Mesendoderm (in vitro differentiated cells): ENCODE results near the gene NR2C2AP. TPM values are rescaled to one million over a fixed set of nuclear protein-coding genes. Genes with fewer than 3 reads are reported as not detected.

Experiments used
- DNase-seq: peaks from one replicate; pipeline ENCODE4 v3.0.0; 2013
- H2AK5ac ChIP-seq: 2 replicates; pipeline ENCODE4 v1.6.1; 2013; ENCODE audit warnings: low read length, inconsistent platforms
- H2BK120ac ChIP-seq: 2 replicates; pipeline ENCODE4 v1.6.1; 2013; ENCODE audit warnings: low read depth, mild to moderate bottlenecking, low read length, moderate library complexity, mixed read lengths
- H2BK15ac ChIP-seq: replicated peaks from 2 replicates; pipeline ENCODE4 v1.6.1; 2013; ENCODE audit warnings: low read depth, mild to moderate bottlenecking, moderate library complexity
- H2BK5ac ChIP-seq: 2 replicates; pipeline ENCODE4 v1.6.1; 2013; ENCODE audit warnings: low read length, inconsistent platforms
- H3K18ac ChIP-seq: 2 replicates; pipeline ENCODE4 v1.6.1; 2013; ENCODE audit warnings: mild to moderate bottlenecking, low read length, mixed read lengths
- H3K23ac ChIP-seq: one replicate; pipeline ENCODE4 v1.6.1; 2013; ENCODE audit warnings: low read length
- H3K27ac ChIP-seq: 2 replicates; pipeline ENCODE4 v1.5.1; 2013; ENCODE audit warnings: low read depth, mild to moderate bottlenecking, inconsistent platforms, low read length, moderate library complexity
- H3K27me3 ChIP-seq: 2 replicates; pipeline ENCODE4 v1.6.1; 2013; ENCODE audit warnings: low read length, control low read depth, mild to moderate bottlenecking, inconsistent platforms; ENCODE audit not compliant: insufficient read depth, poor library complexity
- H3K36me3 ChIP-seq: 2 replicates; pipeline ENCODE4 v1.6.1; 2013; ENCODE audit warnings: low read length, inconsistent platforms; ENCODE audit not compliant: control insufficient read depth, insufficient read depth
- H3K4ac ChIP-seq: one replicate; pipeline ENCODE4 v1.6.1; 2013; ENCODE audit warnings: low read depth, mild to moderate bottlenecking, low read length, moderate library complexity
- H3K4me1 ChIP-seq: 2 replicates; pipeline ENCODE4 v1.6.1; 2013; ENCODE audit warnings: low read depth, low read length, inconsistent platforms; ENCODE audit not compliant: control insufficient read depth
- H3K4me2 ChIP-seq: 2 replicates; pipeline ENCODE4 v1.6.1; 2013; ENCODE audit warnings: low read length
- H3K4me3 ChIP-seq: 2 replicates; pipeline ENCODE4 v1.5.1; 2013; ENCODE audit warnings: mild to moderate bottlenecking, low read length
- H3K56ac ChIP-seq: one replicate; pipeline ENCODE4 v1.6.1; 2013; ENCODE audit warnings: low read length
- H3K79me1 ChIP-seq: 2 replicates; pipeline ENCODE4 v1.6.1; 2013; ENCODE audit warnings: low read length, inconsistent platforms
- H3K79me2 ChIP-seq: 2 replicates; pipeline ENCODE4 v1.6.1; 2013; ENCODE audit warnings: mild to moderate bottlenecking, low read length; ENCODE audit not compliant: control insufficient read depth, insufficient read depth
- H3K9ac ChIP-seq: 2 replicates; pipeline ENCODE4 v1.6.1; 2013; ENCODE audit warnings: low read length, inconsistent platforms
- H4K5ac ChIP-seq: one replicate; pipeline ENCODE4 v1.6.1; 2013; ENCODE audit warnings: low read length
- H4K8ac ChIP-seq: one replicate; pipeline ENCODE4 v1.6.1; 2013; ENCODE audit warnings: low read depth, mild to moderate bottlenecking, control low read depth, low read length, moderate library complexity
- WGBS: extraction: QIAGEN DNeasy Blood & Tissue Kit; methylation state at CpG from one replicate; pipeline ENCODE4 v1.1.7; 2013; ENCODE audit warnings: low lambda C conversion rate, missing lambda C conversion rate; ENCODE audit not compliant: insufficient coverage; ENCODE audit errors: extremely low coverage; 5-methylcytosine and 5-hydroxymethylcytosine counted together
- polyA plus RNA-seq, 2 experiments: library from polyadenylated mRNA; stranded (reverse); fragments of 200-250 nt; gene quantifications; one replicate each; pipeline ENCODE4 v1.2.3, GENCODE V29; 2013

Gene NR2C2AP
- 11.3 TPM for polyA plus RNA-seq (2013, experiment 1 of 2)
- 11.9 TPM for polyA plus RNA-seq (2013, experiment 2 of 2)

DNA sequence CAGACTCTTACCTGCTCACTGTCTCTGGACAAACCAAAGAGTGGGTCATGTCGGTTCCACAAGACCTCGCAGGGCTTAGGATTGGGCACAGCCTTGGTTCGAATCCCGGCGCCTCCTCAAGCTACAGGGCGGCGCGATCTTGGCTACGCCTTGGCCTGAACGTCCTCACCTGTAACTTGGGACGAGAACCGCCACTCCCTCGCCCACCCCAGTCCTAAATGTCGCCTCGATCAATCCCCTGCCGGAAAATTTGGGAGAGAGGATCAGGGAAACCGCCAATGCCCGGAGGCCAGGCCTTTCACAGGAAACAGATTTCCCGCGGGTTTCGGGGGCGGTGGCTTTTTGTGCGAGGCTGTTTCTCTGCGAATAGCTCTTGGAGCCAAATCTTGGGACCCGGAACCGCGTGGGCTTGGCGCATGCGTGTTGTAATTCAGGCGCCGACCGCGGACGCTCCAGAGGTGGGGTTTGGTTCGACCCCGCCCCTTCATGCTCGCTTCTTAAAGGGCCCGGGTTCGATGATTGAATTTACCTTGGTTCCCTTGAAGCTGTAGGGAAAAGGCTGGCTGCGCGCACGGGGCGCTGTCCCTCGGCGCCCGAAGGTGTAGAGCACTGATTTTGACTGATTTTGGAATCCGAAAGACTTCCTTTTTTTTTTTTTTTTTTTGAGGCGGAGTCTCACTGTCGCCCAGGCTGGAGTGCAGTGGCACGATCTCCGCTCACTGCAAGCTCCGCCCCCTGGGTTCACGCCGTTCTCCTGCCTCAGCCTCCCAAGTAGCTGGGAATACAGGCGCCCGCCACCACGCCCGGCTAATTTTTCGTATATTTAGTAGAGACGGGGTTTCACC is at the start of gene NR2C2AP:
TSS of gene NR2C2AP (minus strand) at position 403 of the 845 bp plus-strand sequence. CDS start at position 49, 354 bp downstream.
- Histone ChIP-seq H3K27ac (no peak within 1 kb of the TSS), H3K4me1 (no peaks in the 10 kb centered on the region), H3K18ac (no peak within 1 kb of the TSS), H3K4me3 (peak within 1 kb of the TSS; percentile 85), H2AK5ac (peak within 1 kb of the TSS; percentile 90), H2BK120ac (no peak within 1 kb of the TSS), H3K4me2 (peak within 1 kb of the TSS; percentile 92), H4K5ac (no peak within 1 kb of the TSS), H3K56ac (peak within 1 kb of the TSS; percentile 96), H2BK15ac (no peak within 1 kb of the TSS), H3K27me3 (no peaks in the 10 kb centered on the region), H3K79me2 (no peaks in the 10 kb centered on the region), H3K4ac (no peak within 1 kb of the TSS), H3K79me1 (peaks cover 7% of the 10 kb centered on the region), H4K8ac (no peak within 1 kb of the TSS), H3K23ac (peak within 1 kb of the TSS; percentile 85), H2BK5ac (no peak within 1 kb of the TSS), H3K36me3 (no peaks in the 10 kb centered on the region), H3K9ac (peak within 1 kb of the TSS; percentile 92)
- peak; percentile 88 for DNase-seq
- WGBS: no CpG with 5 or more reads among the region's 60 CpGs

GRCh38 chr19:19250196-19250801 is 47.1 kb upstream of the NR2C2AP start:
- Histone ChIP-seq H2BK15ac (no peak overlapping the region), H3K4me2 (no peak overlapping the region), H3K79me1 (no peaks in the 10 kb centered on the region), H3K4me1 (no peaks in the 10 kb centered on the region), H3K27me3 (no peaks in the 10 kb centered on the region), H4K8ac (no peak overlapping the region), H3K4ac (no peak overlapping the region), H3K4me3 (no peak overlapping the region), H3K23ac (no peak overlapping the region), H3K79me2 (no peaks in the 10 kb centered on the region), H3K18ac (no peak overlapping the region), H3K56ac (no peak overlapping the region), H2BK120ac (no peak overlapping the region), H3K36me3 (no peaks in the 10 kb centered on the region), H2BK5ac (no peak overlapping the region), H3K27ac (no peak overlapping the region), H4K5ac (no peak overlapping the region), H3K9ac (no peak overlapping the region), H2AK5ac (no peak overlapping the region)
- no peak for DNase-seq
- no CpG with 5 or more reads among the region's 5 CpGs for WGBS

GRCh38 chr19:19240476-19240875 is 37.3 kb upstream of the NR2C2AP start:
- Histone ChIP-seq H3K18ac (no peak overlapping the region), H2BK15ac (no peak overlapping the region), H3K9ac (no peak overlapping the region), H3K56ac (no peak overlapping the region), H3K4ac (no peak overlapping the region), H3K27ac (no peak overlapping the region), H3K4me2 (no peak overlapping the region), H3K4me1 (no peaks in the 10 kb centered on the region), H4K8ac (no peak overlapping the region), H2AK5ac (no peak overlapping the region), H3K79me1 (no peaks in the 10 kb centered on the region), H2BK120ac (no peak overlapping the region), H2BK5ac (no peak overlapping the region), H3K4me3 (no peak overlapping the region), H3K27me3 (no peaks in the 10 kb centered on the region), H3K23ac (no peak overlapping the region), H4K5ac (no peak overlapping the region), H3K36me3 (no peaks in the 10 kb centered on the region), H3K79me2 (no peaks in the 10 kb centered on the region)
- no CpG with 5 or more reads among the region's 9 CpGs for WGBS
- no peak for DNase-seq

DNA sequence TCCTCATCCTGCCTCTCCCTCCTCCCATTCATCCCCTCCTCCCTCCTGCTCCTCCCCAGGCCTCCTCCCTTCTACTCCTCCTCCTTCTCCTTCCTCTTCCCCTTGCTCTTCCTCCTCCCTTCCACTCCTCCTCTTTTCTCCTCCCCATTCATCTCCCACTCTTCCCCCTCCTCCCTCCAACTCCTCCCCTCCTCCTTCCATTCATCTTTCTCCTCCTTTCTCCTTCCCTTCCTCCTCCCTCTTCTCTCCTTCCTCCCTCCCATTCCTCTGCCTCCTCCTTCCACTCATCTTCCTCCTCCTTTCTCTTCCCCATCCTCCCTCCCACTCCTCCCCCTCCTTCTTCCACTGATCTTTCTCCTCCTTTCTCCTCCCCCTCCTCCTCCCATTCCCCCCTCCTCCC is 36.5 kb upstream of the NR2C2AP start:
- H3K4me3 ChIP-seq: no peak overlapping the region
- DNase-seq: no peak
- H3K23ac ChIP-seq: no peak overlapping the region
- no peaks in the 10 kb centered on the region for H3K4me1 ChIP-seq
- no peak overlapping the region for H3K56ac ChIP-seq
- H3K79me2 ChIP-seq: no peaks in the 10 kb centered on the region
- H3K36me3 ChIP-seq: no peaks in the 10 kb centered on the region
- no peak overlapping the region for H3K4me2 ChIP-seq
- H3K79me1 ChIP-seq: no peaks in the 10 kb centered on the region
- no peak overlapping the region for H4K5ac ChIP-seq
- H2BK15ac ChIP-seq: no peak overlapping the region
- no peak overlapping the region for H2BK120ac ChIP-seq
- H3K4ac ChIP-seq: no peak overlapping the region
- H4K8ac ChIP-seq: no peak overlapping the region
- H3K27me3 ChIP-seq: no peaks in the 10 kb centered on the region
- H3K27ac ChIP-seq: no peak overlapping the region
- H3K18ac ChIP-seq: no peak overlapping the region
- H2BK5ac ChIP-seq: no peak overlapping the region
- H2AK5ac ChIP-seq: no peak overlapping the region
- no peak overlapping the region for H3K9ac ChIP-seq

GRCh38 chr19:19238126-19238894 is 35.1 kb upstream of the NR2C2AP start:
- Histone ChIP-seq H3K9ac (no peak overlapping the region), H4K5ac (no peak overlapping the region), H3K4me2 (no peak overlapping the region)

More at GRCh38 chr19:19238126-19238894, 35.1 kb upstream of the NR2C2AP start:
- Histone ChIP-seq H3K36me3 (no peaks in the 10 kb centered on the region), H2BK5ac (no peak overlapping the region), H3K79me2 (no peaks in the 10 kb centered on the region), H3K4me3 (no peak overlapping the region), H3K4me1 (no peaks in the 10 kb centered on the region), H2AK5ac (no peak overlapping the region), H3K27ac (no peak overlapping the region), H4K8ac (no peak overlapping the region), H3K4ac (no peak overlapping the region), H3K18ac (no peak overlapping the region), H2BK120ac (no peak overlapping the region), H3K23ac (no peak overlapping the region), H3K79me1 (no peaks in the 10 kb centered on the region), H3K56ac (no peak overlapping the region), H2BK15ac (no peak overlapping the region), H3K27me3 (no peaks in the 10 kb centered on the region)
- WGBS: no CpG with 5 or more reads among the region's 18 CpGs
- no peak for DNase-seq
